Myocyte (in vitro differentiated cells): ENCODE measurements around the gene SLC35D2. TPM values are rescaled to one million over a fixed set of nuclear protein-coding genes. Genes with fewer than 3 reads are reported as not detected.
"Not testable (repeated sequence)": the region's sequence is repeated elsewhere in the genome, so short reads cannot be mapped to it uniquely, and the experiment has no call there.

Experiments used
- DNase-seq: peaks from one replicate; pipeline ENCODE4 v3.0.0-alpha.2; 2012; ENCODE audit warnings: low read depth
- total RNA-seq: library from RNA; depleted of rRNA; stranded (reverse); fragments of >200 nt; gene quantifications from 2 replicates; pipeline ENCODE4 v1.2.3, GENCODE V29; 2014

SLC35D2 gene
- total RNA-seq, 1 donor from 2014 or later: 14.7 TPM

GRCh38 chr9:96317335-96317980 lies 66.1 kb downstream of the SLC35D2 start:
- peak; percentile 64 for DNase-seq

- DNase-seq: no peak
Observed at GRCh38 chr9:96309850-96310249, 73.7 kb downstream of the SLC35D2 start.

DNA sequence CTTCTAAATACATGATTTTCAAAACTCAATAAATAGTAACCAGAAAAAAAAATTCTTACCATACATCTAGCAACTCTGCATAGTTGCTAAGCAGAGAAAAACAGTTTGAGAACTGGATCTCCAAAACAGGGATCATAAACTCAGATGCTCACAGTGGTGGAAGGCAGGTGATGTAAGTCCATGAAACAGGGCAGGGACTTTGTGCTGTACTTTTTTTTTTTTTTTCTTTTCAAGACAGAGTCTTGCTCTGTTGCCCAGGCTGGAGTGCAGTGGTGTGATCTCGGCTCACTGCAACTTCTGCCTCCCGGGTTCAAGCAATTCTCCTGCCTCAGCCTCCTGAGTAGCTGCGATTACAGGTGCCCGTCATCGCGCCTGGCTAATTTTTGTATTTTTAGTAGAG lies 76.6 kb downstream of the SLC35D2 start:
- DNase-seq: not testable (repeated sequence)

DNA sequence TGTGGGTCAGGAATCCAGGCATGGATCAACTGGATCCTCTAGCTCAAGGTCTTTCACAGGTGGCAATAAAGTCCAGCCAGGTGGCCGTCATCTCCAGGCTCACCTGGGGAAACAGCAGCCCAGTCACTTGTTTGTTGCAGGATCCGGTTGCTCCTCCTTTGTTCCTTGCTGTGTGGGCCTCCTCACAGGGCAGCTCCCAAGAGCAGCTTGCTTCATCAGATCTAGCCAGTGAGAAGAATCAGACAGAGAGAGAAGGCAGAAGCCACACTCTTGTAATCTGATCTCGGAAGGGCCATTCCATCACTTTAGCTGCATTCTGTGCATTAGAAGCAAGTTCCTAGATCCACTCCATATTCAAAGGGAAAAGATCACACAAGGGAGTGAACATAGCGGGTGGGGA lies 78.3 kb downstream of the SLC35D2 start:
- no peak for DNase-seq

- no peak for DNase-seq
Observed at GRCh38 chr9:96304230-96304629, 79.3 kb downstream of the SLC35D2 start.

GRCh38 chr9:96302021-96302420 lies 81.5 kb downstream of the SLC35D2 start, which contains the start of gene HSD17B3:
TSS of gene HSD17B3 (minus strand) at chr9:96302176. CDS start at chr9:96302104, 72 bp downstream.
- no peak for DNase-seq

DNA sequence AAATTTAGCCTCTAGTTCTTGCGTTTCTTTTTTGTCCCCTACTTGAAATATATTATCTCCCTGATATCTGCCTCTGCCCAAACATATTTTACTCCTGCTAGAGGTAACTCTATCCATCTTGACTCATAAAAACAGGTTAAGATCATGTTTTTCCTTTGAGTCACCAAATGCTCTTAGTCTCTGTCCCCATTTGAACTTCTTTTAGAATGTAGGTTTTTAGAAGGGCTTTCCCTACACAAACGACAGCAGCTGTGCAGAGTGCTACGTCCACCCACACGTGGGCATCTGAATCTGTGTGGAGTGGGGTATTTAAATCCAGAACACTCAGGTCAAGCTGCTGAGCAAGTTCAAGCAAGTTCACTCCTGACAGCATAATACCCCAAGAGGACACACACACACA lies 83.7 kb downstream of the SLC35D2 start:
- peak; percentile 61 for DNase-seq

DNA sequence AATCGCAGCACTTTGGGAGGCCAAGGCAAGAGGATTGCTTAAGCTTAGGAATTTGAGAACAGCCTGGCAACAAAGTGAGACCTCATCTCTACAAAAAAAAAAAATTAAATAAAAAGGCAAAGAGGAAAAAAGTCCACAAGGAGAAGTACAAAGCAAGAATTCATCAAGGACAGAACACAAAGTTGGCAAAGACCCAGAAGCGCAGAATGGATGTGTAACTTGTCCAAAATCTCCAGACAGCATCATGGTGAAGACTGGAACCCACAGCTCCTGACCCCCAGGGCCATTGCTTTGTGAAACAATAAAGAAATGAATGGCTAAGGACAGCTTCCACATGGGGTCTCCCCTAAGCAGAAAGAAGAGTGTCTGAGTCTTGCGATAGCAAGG lies 89.4 kb downstream of the SLC35D2 start:
- DNase-seq: no peak

- peak; percentile 60 for DNase-seq
Observed at GRCh38 chr9:96293498-96294158, 89.9 kb downstream of the SLC35D2 start.

- DNase-seq: no peak
Observed at GRCh38 chr9:96289392-96289791, 94.1 kb downstream of the SLC35D2 start.

GRCh38 chr9:96281641-96282040 lies 101.9 kb downstream of the SLC35D2 start:
- no peak for DNase-seq

DNA sequence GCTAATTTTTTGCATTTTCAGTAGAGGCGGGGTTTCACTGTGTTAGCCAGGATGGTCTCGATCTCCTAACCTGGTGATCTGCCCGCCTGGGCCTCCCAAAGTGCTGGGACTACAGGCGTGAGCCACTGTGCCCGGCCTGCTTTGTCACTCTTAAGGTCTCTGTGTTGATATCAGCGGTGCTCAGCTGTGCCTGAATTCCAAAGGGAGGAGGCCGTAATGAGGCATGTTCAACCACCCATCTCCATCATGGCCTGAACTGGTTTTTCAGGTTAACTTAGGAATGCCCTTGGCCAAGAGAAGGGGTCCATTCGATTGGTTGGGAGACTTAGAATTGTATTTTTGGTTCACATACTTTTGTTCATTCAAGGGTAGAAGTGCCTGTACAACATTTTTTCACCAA lies 103.6 kb downstream of the SLC35D2 start:
- no peak for DNase-seq

DNA sequence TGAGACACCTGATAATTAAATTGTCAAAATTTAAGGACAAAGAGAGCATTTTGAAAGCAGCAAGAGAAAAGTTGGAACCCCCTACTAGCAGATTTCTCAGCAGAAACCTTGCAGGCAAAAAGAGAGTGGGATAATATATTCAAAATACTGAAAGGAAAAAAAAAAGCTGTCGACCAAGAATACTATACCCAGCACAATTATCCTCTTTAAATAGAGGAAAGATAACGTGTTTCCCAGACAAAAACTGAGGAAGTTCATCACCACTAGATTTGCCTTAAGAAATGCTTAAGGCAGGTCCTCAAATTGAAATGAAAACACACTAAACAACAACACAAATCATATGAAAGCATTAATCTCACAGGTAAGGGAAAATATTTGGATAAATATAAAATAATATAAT lies 108.6 kb downstream of the SLC35D2 start:
- DNase-seq: no peak

Other genes with a start within 250 kb of the SLC35D2 start
- not detected in 2 replicates for gene HSD17B3, start 81.5 kb downstream of the SLC35D2 start, total RNA-seq
- gene ZNF367, start 34.7 kb upstream of the SLC35D2 start, total RNA-seq: 1.8 and 2.2 TPM in 2 replicates
- 25.5 and 32.7 TPM in 2 replicates for gene HABP4, start 66.5 kb upstream of the SLC35D2 start, total RNA-seq
- 17.4 and 22.7 TPM in 2 replicates for gene CDC14B, start 236.1 kb upstream of the SLC35D2 start, total RNA-seq